Right renal cortex interstitium (tissue), 3 donors: ENCODE results near the gene MBD3L3. TPM values are rescaled to one million over a fixed set of nuclear protein-coding genes. Genes with fewer than 3 reads are reported as not detected.
"Not testable (repeated sequence)": the region's sequence is repeated elsewhere in the genome, so short reads cannot be mapped to it uniquely, and the experiment has no call there.

ENCODE experiments used
- DNase-seq, 3 donors: peaks; one replicate each; pipeline ENCODE4 v3.0.0-alpha.2; 2013; ENCODE audit warnings: low read depth in 3 of 3, low spot score in 2 of 3
- polyA plus RNA-seq, 3 donors: library from polyadenylated mRNA; unstranded; fragments of 120-200 nt; gene quantifications; one replicate each; pipeline ENCODE4 v1.2.1, GENCODE V29; 2013; ENCODE audit not compliant: insufficient read length in 3 of 3

MBD3L3 gene
- polyA plus RNA-seq, 3 donors: not detected

GRCh38 chr19:7063764-7064418 lies 5.4 kb upstream of the MBD3L3 start:
- DNase-seq: no peak

GRCh38 chr19:7063339-7063738 lies 4.9 kb upstream of the MBD3L3 start:
- no peak for DNase-seq

- not testable (repeated sequence) for DNase-seq
Observed at GRCh38 chr19:7059977-7060376, 1.5 kb upstream of the MBD3L3 start.

- not testable (repeated sequence) for DNase-seq
Observed at GRCh38 chr19:7056371-7056770, 2.1 kb downstream of the MBD3L3 start.

- not testable (repeated sequence) for DNase-seq
Observed at GRCh38 chr19:7055679-7056078, 2.8 kb downstream of the MBD3L3 start.

GRCh38 chr19:7054635-7055368 lies 3.7 kb downstream of the MBD3L3 start:
- not testable (repeated sequence) for DNase-seq

- not testable (repeated sequence) for DNase-seq
Observed at GRCh38 chr19:7052896-7053295, 5.6 kb downstream of the MBD3L3 start.

GRCh38 chr19:7051421-7051820 lies 7.1 kb downstream of the MBD3L3 start:
- not testable (repeated sequence) for DNase-seq

- not testable (repeated sequence) for DNase-seq
Observed at GRCh38 chr19:7049021-7049420, 9.5 kb downstream of the MBD3L3 start, which contains the start of gene MBD3L2. MBD3L2 (plus strand) TSS chr19:7049321; CDS start chr19:7049374, 53 bp downstream.

GRCh38 chr19:7041563-7041962 lies 16.9 kb downstream of the MBD3L3 start:
- not testable (repeated sequence) for DNase-seq

GRCh38 chr19:7040079-7040478 lies 18.4 kb downstream of the MBD3L3 start, which contains the start of gene MBD3L4:
MBD3L4 (minus strand) TSS chr19:7040179; CDS start chr19:7040144, 35 bp downstream.
- DNase-seq: not testable (repeated sequence)

- DNase-seq: not testable (repeated sequence)
Observed at GRCh38 chr19:7030278-7030677, 28.2 kb downstream of the MBD3L3 start, which contains the start of gene MBD3L5. MBD3L5 (plus strand) TSS chr19:7030578; CDS start chr19:7030612, 34 bp downstream.

GRCh38 chr19:7028790-7029189 lies 29.7 kb downstream of the MBD3L3 start:
- not testable (repeated sequence) for DNase-seq

GRCh38 chr19:7021331-7021730 lies 37.1 kb downstream of the MBD3L3 start, which contains the start of gene MBD3L2B:
MBD3L2B (minus strand) TSS chr19:7021431; CDS start chr19:7021397, 34 bp downstream.
- not testable (repeated sequence) for DNase-seq

- no peak for DNase-seq
Observed at GRCh38 chr19:7018828-7019227, 39.6 kb downstream of the MBD3L3 start.

GRCh38 chr19:7013678-7014077 lies 44.8 kb downstream of the MBD3L3 start:
- no peak for DNase-seq

- no peak for DNase-seq
Observed at GRCh38 chr19:7010722-7011593, 47.5 kb downstream of the MBD3L3 start.

- DNase-seq: no peak
Observed at GRCh38 chr19:7007859-7008258, 50.6 kb downstream of the MBD3L3 start.
